Occipital lobe (tissue), 2 donors: Measurements from ENCODE around the gene FBXL4. TPM values are rescaled to one million over a fixed set of nuclear protein-coding genes. Genes with fewer than 3 reads are reported as not detected.
"Not testable (repeated sequence)": the region's sequence is repeated elsewhere in the genome, so short reads cannot be mapped to it uniquely, and the experiment has no call there.

Experiments
- DNase-seq: peaks from one replicate; lab custom pipeline; 2025; lab: John Stamatoyannopoulos, UW
- total RNA-seq: library from RNA; depleted of rRNA; stranded (reverse); fragments of >200 nt; gene quantifications from one replicate; pipeline ENCODE4 v1.2.3, GENCODE V29; 2014

The FBXL4 gene
- total RNA-seq, 1 donor from 2014 or later = 44.6 TPM

DNA sequence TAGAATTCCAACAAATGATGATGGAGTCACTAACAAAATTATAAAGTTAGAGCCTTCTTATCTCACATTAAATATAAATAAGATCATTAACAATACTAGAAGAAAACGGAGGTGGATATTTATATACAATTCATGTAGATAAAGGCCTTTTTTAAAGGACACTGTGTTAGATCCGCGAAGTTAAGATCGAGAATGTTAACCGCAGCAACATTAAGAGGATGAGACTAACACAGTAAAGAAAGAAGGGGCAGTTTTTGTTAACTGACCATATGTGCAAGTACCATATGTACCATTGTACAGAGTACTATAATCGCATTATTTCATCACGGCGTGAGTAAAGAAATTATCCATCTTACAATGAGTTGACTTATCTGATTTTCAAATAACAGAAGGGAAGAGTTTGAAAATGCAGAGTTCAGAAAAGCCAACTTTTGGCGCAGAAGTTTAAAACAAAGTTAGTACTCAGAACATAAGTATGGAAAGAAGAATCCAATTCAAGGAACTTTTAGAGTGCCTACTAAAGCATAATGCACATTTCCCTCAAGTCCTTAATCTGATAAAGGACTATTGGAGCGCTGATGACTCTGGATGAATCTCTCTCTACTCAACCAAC is 1.4 kb downstream of the FBXL4 start:
- no peak for DNase-seq

- no peak for DNase-seq
These were observed 2.2 kb downstream of the FBXL4 start for GRCh38 chr6:98945311-98946115.

DNA sequence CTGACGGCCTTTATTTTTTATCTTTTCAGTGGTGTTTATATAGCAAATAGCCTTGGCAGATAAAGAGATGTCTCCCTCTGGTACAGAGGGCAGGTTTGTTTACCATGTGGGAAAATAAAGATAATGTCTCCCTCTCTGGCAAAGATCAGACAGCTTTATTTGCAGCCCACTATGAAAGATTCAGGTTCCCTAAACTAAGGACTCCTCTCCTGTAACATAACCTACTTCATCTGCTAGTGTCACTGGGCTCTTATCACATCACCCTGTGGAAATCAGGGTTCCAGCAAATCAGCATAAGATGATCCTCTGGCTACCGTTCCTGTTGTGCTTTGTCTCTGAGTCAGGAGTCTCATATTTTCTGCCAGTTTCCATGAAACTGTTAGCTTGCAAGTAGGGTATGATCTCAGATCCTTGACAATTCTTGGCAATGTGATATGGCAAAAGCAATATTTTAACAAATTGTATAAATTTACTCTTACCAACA is 3.1 kb downstream of the FBXL4 start:
- DNase-seq = no peak

- DNase-seq = no peak
These were observed 3.6 kb downstream of the FBXL4 start for GRCh38 chr6:98944168-98944567.

DNA sequence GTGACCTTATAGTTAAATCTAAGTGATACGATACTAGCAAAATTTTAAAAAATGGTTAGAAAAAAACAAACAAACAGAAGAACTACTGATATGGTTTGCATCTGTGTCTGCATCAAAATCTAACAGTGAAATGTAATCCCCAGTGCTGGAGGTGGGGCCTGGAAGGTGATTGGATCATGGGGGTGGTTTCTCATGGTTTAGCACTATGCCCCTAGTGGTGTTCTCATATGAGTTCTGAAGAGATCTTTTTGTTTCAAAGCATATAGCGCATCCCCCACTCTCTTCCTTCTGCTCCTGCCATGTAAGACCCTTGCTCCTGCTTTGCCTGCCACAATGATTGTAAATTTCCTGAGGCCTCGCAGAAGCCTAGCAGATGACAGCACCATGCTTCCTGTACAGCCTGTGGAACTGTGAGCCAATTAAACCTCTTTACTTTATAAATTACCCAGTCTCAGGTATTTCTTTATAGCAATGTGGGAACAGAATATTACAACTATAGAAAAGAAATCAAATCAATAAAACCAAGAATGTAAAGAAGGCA is 5.4 kb downstream of the FBXL4 start:
- DNase-seq = no peak

- no peak for DNase-seq
These were observed 6.4 kb downstream of the FBXL4 start for GRCh38 chr6:98941319-98941718.

DNA sequence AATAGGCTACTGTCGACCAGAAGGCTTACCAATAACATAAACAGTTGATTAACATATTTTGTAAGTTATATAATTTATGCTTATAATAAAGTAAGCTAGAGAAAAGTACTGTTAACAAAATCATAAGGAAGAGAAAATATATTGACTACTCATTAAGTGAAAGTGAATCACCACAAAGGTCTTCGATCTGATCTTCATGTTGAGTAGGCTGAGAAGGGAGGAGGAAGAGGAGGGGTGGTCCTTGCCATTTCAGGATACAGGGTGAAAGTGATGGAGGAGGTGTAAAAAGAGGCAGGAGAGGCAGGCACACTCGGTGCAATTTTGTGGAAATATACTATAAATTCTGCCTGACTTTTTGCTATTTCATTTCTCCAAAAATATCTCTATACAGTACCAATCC is 10.4 kb downstream of the FBXL4 start:
- no peak for DNase-seq

- DNase-seq = no peak
These were observed 15.4 kb downstream of the FBXL4 start for GRCh38 chr6:98932381-98932780.

DNA sequence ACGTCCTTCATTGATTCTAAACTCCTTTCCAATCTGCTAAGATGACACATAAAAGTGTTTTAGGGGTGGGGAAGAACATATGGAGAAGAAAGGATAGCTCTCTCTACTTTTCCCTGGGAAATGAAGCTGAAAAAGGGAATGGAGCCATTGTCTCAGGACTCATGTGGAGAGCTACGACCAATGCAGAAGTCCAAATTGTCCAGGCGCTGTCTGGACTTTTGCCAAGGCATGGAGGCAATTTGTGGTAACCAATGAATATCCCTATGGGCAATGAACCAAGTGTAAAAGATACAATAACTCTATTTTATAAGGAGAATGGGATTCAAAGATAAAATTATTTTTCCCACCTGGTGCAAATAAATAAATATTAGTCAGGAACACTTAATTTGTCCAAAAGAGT is 16.1 kb downstream of the FBXL4 start:
- no peak for DNase-seq

DNA sequence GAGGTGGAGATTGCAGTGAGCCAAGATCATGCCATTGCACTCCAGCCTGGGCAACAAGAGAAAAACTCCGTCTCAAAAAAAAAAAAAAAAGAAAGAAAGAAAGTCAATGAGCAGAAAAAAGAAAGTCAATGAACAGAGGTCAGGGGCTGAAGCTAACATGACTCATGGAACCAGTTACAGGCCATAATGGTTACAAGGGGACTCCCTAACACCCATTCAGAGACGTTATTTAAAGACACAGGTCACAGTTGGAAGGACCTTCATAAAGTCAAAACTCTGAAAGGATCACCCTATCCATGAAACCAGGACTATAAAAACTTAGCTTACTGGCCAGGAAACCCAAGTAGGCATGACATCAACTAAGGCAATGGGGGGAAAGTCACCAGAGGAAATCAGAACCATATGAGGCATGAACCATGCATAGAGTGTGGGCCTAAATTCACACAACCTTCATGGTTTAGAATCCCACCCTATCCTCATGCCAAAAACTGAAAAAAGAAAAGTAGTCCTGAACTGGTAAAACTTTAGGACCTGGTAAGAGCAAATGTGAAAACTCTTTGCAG is 18.2 kb downstream of the FBXL4 start:
- DNase-seq = no peak

- DNase-seq = no peak
These were observed 19.1 kb downstream of the FBXL4 start for GRCh38 chr6:98928688-98929087.

GRCh38 chr6:98927534-98927933 is 20.2 kb downstream of the FBXL4 start:
- DNase-seq = no peak

- no peak for DNase-seq
These were observed 21.9 kb downstream of the FBXL4 start for GRCh38 chr6:98925831-98926230.

GRCh38 chr6:98924647-98925046 is 23.1 kb downstream of the FBXL4 start:
- DNase-seq = no peak

- DNase-seq = no peak
These were observed 26.8 kb downstream of the FBXL4 start for GRCh38 chr6:98920904-98921431.

- not testable (repeated sequence) for DNase-seq
These were observed 36.8 kb downstream of the FBXL4 start for GRCh38 chr6:98910946-98911345.

DNA sequence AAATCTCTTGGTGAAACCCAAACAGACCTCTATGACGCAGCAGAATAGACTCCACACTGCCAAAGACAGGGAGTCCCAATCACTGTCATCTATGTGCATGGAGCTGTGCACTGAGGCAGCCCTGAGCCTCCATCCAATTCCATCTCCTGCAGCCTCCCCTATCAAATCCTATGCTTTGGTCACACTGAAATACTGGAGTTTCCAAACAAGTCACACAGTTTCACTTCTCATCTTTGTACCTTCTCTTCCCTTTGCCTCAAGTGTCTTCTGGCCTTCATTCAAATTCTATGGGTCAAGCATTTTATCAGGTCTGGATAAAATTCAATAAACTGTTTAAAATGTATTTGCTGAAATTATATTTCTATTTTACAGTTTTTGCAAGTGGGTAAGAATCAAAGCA is 38.5 kb downstream of the FBXL4 start:
- no peak for DNase-seq

GRCh38 chr6:98906342-98906741 is 41.4 kb downstream of the FBXL4 start:
- DNase-seq = not testable (repeated sequence)

DNA sequence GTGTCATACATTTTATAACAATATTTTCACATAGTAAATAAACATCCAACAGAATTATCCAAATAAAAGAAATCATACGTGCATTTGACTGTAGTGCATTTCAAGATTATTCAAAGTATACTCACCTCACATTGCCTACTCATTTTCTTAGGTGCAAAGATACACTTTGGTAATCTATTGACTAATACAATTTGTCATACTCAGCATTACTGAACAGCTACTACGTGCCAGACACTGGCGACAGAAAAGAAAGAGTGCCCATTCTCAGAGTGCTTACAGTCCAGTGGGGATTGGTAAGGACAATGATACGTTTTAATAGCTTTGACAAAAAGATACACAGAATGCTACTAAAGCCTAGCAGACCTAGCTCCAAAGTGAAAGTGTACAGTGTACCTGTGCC is 42.0 kb downstream of the FBXL4 start:
- no peak for DNase-seq

GRCh38 chr6:98904096-98904495 is 43.6 kb downstream of the FBXL4 start:
- no peak for DNase-seq

- no peak for DNase-seq
These were observed 47.0 kb downstream of the FBXL4 start for GRCh38 chr6:98900706-98901105.

DNA sequence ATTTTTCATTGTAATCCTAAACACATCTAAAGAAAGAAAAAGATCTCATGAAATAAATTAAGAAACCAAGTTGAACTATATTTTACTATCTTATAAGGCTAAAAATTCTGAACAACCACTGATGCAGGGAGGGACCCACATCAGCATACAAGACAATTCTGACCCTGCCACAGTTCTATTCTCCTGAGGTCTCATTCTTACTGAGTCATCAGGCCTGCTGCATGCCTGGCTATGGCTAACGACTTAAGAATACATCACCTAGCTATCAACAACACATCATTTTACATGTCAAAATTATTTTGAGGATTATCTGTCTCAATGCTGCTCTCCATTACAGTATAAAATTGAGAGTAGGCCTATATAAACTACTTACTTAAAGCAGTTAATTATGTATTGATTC is 52.9 kb downstream of the FBXL4 start:
- no peak for DNase-seq
